Suprapubic skin (tissue), 4 donors: ENCODE data around the gene PTMA. TPM values are rescaled to one million over a fixed set of nuclear protein-coding genes. Genes with fewer than 3 reads are reported as not detected.

Experiments
- DNase-seq, 2 donors: peaks; one replicate each; pipeline ENCODE4 v3.0.0-alpha.2; 2019; ENCODE audit warnings: low spot score in 2 of 2
- H3K27ac ChIP-seq: fragments of 200-600 bp; sonication (generic); one replicate; pipeline ENCODE4 v1.5.1; 2019
- H3K27me3 ChIP-seq: fragments of 200-600 bp; sonication (generic); one replicate; pipeline ENCODE4 v1.5.1; 2019
- H3K36me3 ChIP-seq: fragments of 200-600 bp; sonication (generic); one replicate; pipeline ENCODE4 v1.5.1; 2019
- H3K4me1 ChIP-seq: fragments of 200-600 bp; sonication (generic); one replicate; pipeline ENCODE4 v1.5.1; 2019
- H3K4me3 ChIP-seq: fragments of 200-600 bp; sonication (generic); one replicate; pipeline ENCODE4 v1.5.1; 2019; ENCODE audit warnings: mild to moderate bottlenecking
- H3K9me3 ChIP-seq: fragments of 200-600 bp; sonication (generic); one replicate; pipeline ENCODE4 v1.5.1; 2019
- CTCF ChIP-seq, 2 donors: fragments of 200-600 bp in 1 of 2; fragments of 450-650 bp in 1 of 2; sonication (generic) in 1 of 2; IDR thresholded peaks; one replicate each; pipeline ENCODE4 v1.5.1; 2016 to 2019; ENCODE audit warnings: antibody characterized with exemption in 2 of 2, mild to moderate bottlenecking in 1 of 2, moderate library complexity in 1 of 2
- EP300 ChIP-seq: sonication (generic); formaldehyde crosslinking; IDR thresholded peaks from one replicate; pipeline ENCODE4 v1.6.1; 2017; ENCODE audit warnings: antibody characterized with exemption
- POLR2A ChIP-seq, 2 donors: fragments of 450-650 bp; IDR thresholded peaks; one replicate each; pipeline ENCODE4 v1.6.1; 2017; ENCODE audit warnings: antibody characterized with exemption in 2 of 2, mild to moderate bottlenecking in 2 of 2, moderate library complexity in 2 of 2
- POLR2AphosphoS5 ChIP-seq, 3 donors: sonication (generic); formaldehyde crosslinking; IDR thresholded peaks; one replicate each; pipeline ENCODE4 v1.6.1; 2017; ENCODE audit warnings: antibody characterized with exemption in 3 of 3
- WGBS: methylation state at CpG from one replicate; pipeline ENCODE4 v1.1.5; 2018; 5-methylcytosine and 5-hydroxymethylcytosine counted together
- total RNA-seq, 4 donors: library from RNA; depleted of rRNA; stranded (reverse); fragments of >200 nt; gene quantifications; one replicate each; pipeline ENCODE4 v1.1.0, GENCODE V29; 2016

Gene PTMA
- total RNA-seq, 4 donors from 2014 or later, result 781 to 1,090 (median 1,063) TPM

- Histone ChIP-seq H3K9me3 (no peaks in the 10 kb centered on the region), H3K4me3 (no peak overlapping the region), H3K27me3 (no peaks in the 10 kb centered on the region), H3K4me1 (peaks cover 30% of the 10 kb centered on the region), H3K36me3 (no peaks in the 10 kb centered on the region), H3K27ac (no peak overlapping the region)
- DNase-seq, result no peak
- TF ChIP-seq POLR2AphosphoS5 (IDR thresholded peaks at IDR 0.05) (no peak), EP300 (no peak), CTCF (IDR thresholded peaks at IDR 0.05) (no peak), POLR2A (IDR thresholded peaks at IDR 0.05) (no peak)
- 78% methylated on average over 7 of the region's 11 CpGs for WGBS
Measured at GRCh38 chr2:231682603-231683291, 25.6 kb upstream of the PTMA start.

GRCh38 chr2:231683292-231684235, 24.8 kb upstream of the PTMA start:
- no peak overlapping the region for H3K27ac ChIP-seq

GRCh38 chr2:231684314-231685223, 23.8 kb upstream of the PTMA start:
- H3K36me3 ChIP-seq, result no peaks in the 10 kb centered on the region
- no peak overlapping the region for H3K27ac ChIP-seq
- H3K4me3 ChIP-seq, result no peak overlapping the region
- WGBS, result 71% methylated on average over 14 of the region's 22 CpGs
- H3K27me3 ChIP-seq, result no peaks in the 10 kb centered on the region
- DNase-seq, result no peak
- no peaks in the 10 kb centered on the region for H3K9me3 ChIP-seq
- TF ChIP-seq EP300, result no peak
- TF ChIP-seq CTCF (IDR thresholded peaks at IDR 0.05), result no peak
- no peak for TF ChIP-seq POLR2AphosphoS5 (IDR thresholded peaks at IDR 0.05)
- no peak for TF ChIP-seq POLR2A (IDR thresholded peaks at IDR 0.05)
- H3K4me1 ChIP-seq, result peaks cover 28% of the 10 kb centered on the region

More at GRCh38 chr2:231683292-231684235, 24.8 kb upstream of the PTMA start:
- TF ChIP-seq POLR2A (IDR thresholded peaks at IDR 0.05) (no peak), CTCF (IDR thresholded peaks at IDR 0.05) (no peak), POLR2AphosphoS5 (IDR thresholded peaks at IDR 0.05) (no peak), EP300 (no peak)
- WGBS, result 93% methylated on average over 6 of the region's 8 CpGs
- H3K27me3 ChIP-seq, result no peaks in the 10 kb centered on the region
- H3K9me3 ChIP-seq, result no peaks in the 10 kb centered on the region
- H3K4me3 ChIP-seq, result no peak overlapping the region
- peaks cover 28% of the 10 kb centered on the region for H3K4me1 ChIP-seq
- no peak for DNase-seq
- no peaks in the 10 kb centered on the region for H3K36me3 ChIP-seq

- TF ChIP-seq POLR2A (IDR thresholded peaks at IDR 0.05) (no peak), CTCF (IDR thresholded peaks at IDR 0.05) (no peak), POLR2AphosphoS5 (IDR thresholded peaks at IDR 0.05) (no peak), EP300 (no peak)
- 65% methylated on average over 12 of the region's 20 CpGs for WGBS
- Histone ChIP-seq H3K27ac (no peak overlapping the region), H3K27me3 (no peaks in the 10 kb centered on the region), H3K9me3 (no peaks in the 10 kb centered on the region), H3K4me3 (no peak overlapping the region), H3K4me1 (peaks cover 21% of the 10 kb centered on the region), H3K36me3 (no peaks in the 10 kb centered on the region)
- DNase-seq, result no peak
Measured at GRCh38 chr2:231685349-231686191, 22.8 kb upstream of the PTMA start.
